Amniotic epithelial cell (primary cell): Measurements from ENCODE around the gene PRLHR.

Source experiments
- DNase-seq: peaks from one replicate; pipeline ENCODE4 v3.0.0-alpha.2; 2010; ENCODE audit warnings: low read depth

Gene PRLHR

DNA sequence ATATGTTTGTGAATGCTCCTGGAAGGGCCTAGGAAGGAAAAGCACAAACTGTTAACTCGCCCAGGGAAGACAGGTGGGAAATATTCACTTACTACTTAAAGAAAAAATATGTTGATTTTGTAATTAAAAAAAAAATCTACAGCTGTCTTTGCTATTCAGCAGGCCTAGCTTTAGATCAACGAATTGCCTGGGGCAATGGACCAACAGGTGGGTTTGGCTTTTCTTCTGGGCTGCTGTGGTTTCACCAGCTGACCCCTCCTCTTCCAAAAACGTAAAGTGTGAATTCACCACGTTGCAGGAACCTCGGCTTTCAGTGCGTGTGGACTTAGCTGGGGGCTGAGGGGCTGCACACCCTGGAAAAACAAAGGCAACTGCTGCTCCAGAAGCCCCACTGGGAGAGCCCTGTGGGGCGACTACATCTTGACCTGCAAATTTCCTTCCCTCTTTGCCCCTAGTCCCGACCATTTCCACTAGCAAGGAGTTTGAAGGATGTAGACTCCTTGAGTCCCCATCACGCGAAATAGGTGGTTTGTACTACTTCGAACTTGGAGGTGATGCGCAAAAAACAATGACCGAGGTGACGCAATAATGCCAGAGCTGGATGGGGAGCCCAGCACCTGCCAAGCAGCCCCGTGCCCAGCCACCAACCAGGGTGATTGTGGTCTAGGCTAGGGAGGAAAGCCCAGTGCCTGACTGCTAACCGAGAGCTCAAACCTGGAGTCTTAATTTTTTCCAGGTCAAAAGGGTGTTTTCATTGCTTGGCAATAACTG is 7.4 kb downstream of the PRLHR start:
- no peak for DNase-seq

DNA sequence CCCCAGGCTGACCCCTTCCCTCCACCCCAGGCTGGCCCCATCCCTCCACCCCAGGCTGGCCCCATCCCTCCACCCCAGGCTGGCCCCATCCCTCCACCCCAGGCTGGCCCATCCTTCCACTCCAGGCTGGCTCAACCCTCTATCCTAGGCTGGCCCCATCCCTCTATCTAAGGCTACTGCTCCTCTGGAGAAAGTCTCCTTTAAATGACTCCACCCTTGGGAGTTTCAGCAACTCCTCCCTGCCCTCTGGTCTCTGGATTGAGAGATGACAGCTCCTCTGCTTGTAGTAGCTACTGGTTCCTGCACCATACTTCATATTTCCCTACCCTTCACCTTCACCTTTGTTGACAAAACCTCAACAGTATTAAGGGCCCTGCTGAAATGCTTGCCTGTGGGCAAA is 8.5 kb downstream of the PRLHR start:
- no peak for DNase-seq

DNA sequence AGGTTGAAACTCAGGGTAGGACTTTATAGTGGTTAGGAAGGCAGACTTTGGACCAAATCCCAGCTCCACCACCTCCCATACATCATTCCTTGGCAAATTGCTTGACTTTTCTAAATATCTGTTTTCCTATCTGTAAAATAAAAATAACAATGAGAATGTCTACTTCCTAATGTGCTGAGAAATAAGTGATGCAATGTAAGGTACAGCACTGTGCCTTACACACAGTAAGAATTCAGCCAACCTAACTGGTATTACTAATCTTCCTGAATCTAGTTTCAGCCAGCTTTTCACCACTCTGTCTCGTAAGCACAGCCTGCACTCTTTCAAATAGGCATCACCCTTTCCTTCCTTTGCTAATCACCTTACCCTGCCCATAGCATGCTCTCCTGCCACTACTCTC is 9.7 kb downstream of the PRLHR start:
- DNase-seq: peak; percentile 62

DNA sequence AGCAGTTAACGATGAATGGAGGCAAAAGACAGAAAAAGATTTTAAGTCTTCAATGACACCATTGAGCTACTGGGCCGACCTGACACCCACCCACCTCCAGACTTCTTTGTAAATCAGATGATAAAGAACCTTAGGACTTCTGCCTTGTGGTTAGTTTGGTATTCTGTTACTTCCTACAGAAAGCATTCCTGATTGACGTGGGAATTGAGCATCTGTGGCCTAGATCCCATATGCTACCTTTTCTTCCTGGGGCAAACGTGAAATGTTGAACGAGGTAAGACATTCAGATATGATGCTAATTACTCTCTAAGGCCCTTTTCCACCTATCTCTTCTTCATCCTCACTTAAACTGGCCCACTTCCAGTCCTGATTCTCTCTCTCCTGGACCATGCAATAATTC is 10.2 kb downstream of the PRLHR start:
- peak; percentile 38 for DNase-seq

DNA sequence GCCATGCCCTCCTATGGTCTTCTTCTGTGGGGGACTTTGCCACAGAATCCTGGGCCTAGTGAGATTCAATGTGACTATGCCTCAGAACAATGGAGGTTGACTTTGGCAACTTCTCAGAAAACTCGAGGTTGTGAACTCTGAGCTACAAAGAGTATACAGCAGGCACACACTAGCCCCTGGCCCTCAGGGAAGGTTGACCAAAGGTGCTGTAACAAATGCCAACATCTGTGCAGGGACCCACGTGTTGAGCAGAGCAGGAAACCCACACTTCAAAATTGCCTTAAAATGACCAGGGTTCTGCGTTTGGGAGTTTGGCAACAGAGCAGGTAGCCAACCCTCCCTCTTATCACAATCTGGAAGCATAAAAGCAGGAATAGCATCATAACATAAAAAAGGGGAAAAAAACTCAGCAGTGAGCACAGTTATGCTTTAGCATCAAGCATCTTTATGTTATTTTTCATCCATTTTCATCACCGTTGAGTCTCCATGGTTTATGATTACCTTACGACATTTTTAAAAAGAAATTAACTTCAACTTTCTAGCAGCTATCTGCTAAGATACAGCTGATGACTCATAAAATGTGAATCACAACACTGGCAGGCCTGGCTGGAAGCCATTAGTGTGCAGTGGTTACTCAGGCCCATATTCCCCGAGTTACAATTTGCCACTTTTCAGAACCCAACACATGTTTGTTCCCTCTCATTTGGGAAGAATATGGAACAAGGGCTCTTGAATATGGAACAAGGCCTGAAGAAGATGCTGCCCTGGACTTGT is 11.1 kb downstream of the PRLHR start:
- DNase-seq: peak; percentile 83

DNA sequence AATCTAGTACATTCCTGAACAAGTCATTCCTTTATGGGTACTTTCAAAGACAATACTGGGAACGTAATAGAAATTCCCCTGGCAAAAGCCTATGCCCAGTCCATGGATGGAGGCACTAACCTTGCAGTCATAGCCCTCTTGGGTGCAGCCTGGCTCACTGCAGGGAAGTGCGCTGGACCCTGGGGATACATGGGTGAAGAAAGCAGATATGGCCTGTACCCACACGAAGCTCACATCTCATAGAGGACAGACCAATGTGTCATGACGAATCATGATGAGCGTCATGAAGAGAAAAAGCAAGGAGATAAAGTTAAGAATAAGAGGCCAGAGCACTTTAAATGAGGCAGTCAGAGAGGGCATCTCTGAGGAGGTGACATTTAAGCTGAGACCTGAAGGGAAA is 11.8 kb downstream of the PRLHR start:
- no peak for DNase-seq

DNA sequence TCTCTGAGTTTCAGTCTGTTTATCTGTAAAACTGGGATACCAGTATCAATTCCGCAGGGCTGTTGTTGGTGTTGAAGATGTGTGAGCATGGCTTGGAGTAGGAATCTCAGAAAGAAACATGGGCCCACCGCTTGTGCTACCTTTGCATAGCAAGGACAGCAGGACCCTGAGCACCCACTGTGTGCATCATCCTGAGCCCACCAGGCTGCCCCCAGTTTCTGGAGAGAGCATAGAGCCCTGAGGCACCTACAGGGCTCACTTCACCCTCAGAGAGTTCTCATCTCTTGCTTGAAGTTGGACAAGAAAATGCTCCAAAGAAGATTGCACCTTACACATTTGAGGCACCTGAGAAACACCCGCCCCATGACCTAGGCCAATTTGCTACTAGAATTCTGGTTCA is 12.9 kb downstream of the PRLHR start:
- no peak for DNase-seq

DNA sequence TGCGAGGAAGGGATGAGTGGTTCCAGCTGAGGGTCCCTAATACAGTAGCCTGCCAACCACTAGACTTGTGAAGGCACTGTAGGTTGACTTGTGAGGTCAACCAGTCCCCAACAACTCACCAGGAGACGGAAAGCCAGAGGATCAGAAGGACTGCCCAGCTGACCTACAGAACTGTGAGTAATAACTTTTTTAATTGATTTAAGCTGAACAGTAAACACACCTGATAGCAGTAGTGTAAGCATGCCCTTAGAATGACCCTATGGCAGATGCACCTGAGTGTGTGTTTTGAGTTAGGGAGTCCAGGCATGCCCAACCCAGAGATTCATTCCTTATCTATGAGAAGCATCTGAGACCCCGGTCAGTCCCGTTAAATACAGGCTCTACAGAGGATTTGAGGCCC is 14.1 kb downstream of the PRLHR start:
- DNase-seq: no peak

DNA sequence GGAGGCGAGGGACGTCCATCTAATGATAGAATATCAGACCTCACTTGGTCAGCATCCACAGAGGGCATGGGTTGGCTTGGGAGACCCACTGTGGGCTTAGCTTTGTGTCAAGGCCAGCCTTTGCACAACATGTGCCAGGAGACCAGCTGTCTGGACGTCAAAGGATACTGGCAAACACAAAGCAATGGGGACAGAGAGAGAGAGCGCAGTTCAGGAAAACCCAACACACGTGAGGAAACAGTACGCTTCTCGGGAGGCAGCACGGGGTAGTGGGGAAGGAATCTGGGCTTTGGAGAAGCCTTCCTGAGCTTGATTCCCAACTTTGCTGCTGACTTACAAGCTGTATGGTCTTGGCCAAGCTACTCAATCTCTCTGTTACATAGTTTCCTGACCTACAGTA is 14.7 kb downstream of the PRLHR start:
- DNase-seq: no peak

DNA sequence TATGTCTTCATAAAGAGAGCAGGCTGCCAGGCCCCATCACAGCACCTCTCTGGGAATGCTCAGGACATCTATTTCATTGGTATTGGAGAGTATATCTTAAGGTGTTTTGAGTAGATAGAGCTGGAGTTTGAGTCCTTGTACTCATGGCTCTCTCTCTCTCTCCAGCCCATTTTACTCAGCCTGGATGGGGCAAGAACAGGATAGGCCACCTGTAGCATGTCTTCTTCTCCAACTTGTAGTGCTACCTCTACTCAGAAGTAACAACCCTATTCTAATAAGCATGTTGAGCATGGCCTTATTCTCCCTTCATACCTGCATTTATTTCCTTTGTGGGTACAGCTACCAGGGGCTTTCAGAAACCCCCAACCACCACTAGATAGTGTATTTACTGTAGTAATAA is 21.9 kb downstream of the PRLHR start:
- DNase-seq: no peak

DNA sequence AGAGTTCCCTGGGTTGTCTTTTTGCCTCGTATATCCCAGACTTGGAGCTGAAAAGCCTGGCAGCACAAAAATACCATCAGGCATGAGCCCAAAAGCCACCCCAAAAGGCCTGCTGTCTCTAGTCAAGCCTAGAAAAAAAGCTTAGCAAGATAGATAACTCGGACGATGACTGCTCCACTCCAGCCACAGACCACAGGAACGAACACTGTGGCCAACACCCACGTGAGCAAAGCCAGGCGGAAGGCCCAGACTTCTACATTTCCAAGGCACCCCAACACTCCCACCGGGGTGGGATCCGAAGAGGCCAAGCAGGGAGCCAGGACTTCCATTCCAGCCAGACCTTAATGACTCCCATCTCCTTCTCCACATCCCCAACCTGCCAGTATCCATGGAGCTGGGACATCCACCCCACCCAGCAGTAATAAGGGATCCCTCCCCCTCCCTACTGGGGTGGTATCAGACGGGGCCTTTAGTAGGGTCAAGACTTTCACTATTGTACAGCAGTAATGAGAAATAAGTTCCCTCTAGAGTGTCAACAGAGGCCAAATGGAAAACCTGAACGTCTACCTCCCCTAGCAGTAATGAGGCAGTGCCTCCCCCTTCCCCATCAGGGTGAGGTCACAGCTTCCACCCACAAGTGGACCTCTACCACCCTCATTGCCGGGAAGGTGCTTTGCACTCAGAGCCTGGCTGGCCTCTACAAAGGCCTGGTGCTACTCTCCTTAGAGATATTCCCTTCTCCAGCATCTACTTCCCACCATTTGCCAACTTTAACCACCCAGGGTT is 23.0 kb downstream of the PRLHR start:
- peak; percentile 10 for DNase-seq

DNA sequence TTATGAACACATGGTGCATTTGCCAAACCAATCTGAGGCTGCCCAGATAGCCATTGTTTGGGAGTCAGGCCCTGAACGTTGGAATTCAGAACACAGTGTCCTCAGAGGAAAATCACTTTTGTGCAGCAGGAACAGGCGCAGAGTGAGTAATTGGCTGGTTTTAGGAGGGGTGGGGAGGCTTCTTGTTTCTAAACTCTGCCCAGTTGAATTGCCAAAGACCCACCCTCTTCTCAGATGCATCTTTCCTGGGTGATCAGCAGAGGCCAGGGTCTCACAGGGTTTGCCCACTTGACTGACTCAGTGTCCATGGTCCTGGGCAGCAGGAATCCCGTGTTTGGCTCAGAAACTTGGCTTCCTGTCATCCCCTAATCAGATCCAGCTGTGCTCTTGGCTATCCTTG is 24.3 kb downstream of the PRLHR start:
- no peak for DNase-seq

DNA sequence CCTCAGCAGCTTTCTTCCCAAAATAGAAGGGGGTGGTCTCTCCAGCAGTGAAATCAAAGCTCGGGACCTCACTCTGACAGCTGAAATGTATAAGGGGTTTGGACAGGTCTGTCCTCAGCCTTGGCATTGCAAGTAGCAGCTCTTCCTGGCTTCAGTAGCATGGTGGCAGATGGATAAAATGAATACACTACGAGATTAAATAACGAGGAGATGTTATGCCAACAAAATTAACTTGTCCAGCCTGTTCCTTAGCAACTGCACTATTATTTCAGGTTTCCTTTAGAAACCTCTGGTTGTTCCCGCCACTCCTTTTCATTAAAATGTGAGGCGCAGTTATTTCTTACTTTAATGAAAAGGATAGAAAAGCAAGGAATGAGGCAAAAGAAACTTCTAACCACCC is 24.9 kb downstream of the PRLHR start:
- no peak for DNase-seq

DNA sequence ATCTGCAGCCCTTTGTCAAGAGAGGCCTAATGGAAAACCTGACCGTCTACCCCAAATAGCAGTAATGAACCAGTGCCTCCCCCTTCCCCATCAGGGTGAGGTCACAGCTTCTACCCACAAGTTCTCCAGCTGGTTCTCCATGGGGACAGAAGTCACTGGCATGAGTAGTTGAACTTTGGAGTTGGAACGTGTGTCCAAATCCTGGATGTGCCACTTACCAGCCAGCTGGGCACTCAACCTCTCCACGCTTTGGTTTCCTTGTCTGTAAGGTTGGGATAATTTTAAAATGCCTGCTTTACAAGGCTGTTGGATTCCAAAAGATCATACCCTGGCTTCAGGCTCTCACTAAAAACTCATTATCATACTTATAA is 25.6 kb downstream of the PRLHR start:
- DNase-seq: no peak

DNA sequence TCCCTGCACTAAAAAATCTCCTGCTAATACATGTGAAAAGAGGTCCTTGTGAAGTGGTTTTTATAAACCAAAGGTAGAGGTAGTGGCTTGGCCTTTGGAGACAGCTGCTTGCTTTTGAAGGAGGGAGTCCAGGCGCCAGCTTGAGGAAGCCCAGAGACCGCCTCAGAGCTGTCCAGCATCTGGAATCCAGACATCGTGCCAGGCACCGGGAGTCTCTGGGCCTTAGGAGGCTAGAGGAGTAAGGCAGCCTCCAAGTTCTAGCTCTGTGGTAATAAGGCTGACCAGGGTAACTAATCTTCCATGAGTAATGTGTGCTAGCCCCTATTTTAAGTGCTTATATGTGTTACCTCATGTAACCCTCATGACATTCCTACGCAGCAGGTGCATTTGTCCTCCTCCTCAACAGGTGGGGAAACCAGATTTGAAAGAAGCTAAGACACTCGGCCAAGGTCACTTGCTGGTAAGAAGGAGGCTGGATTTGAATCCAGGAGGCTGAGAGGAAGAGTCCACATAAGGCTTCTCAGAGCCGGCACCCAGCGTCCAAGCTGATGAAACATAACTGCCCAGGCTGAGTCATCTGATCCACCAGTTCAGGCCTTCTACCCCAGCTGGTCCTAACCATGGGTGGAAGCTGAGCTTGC is 26.1 kb downstream of the PRLHR start:
- DNase-seq: peak; percentile 72

DNA sequence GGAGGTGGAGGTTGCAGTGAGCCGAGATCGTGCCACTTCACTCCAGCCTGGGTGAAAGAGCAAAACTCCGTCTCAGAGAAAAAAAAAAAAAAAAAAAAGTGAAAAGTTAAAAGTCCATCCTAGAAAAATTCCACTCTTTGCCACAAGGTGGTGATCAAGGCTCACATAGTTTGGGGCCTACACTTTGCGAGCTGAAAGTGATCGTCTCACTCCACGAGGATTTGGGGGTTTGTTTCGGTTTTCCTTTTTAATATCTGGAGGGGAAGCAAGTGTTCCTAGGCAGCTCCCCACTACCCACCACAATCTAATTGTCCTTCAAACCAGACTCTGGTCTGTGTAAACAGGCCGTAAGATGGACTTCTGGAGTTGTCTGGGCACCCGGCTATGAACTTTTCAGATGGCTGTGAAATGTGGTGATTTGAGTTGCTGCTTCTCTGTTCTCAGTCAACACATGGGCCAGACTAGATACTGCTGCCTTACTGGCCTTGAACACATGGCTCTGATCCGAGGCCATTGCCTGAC is 27.1 kb downstream of the PRLHR start:
- peak; percentile 49 for DNase-seq

DNA sequence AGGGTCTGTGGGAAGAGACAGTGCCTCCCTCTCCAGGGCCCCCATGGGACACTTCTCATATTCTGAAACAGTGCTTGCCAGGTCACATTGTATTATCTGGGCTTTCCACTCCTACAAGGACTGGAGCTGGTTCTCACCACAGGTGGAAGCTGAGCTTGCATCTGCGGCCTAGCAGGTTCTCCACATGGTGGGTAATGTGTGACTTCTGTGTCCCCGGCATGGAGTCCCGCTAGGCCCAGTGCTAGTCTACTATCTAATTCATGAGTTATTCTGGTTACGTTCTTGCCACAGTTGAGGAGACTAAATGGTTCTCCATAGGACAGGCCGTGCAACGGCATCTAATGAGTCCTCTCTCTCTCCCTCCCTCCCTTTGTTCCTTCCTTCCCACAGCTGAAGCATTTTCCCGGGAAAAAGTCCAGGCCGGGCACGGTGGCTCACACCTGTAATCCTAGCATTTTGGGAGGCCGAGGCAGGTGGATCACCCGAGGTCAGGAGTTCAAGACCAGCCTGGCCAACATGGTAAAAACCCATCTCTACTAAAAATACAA is 27.7 kb downstream of the PRLHR start:
- DNase-seq: no peak

DNA sequence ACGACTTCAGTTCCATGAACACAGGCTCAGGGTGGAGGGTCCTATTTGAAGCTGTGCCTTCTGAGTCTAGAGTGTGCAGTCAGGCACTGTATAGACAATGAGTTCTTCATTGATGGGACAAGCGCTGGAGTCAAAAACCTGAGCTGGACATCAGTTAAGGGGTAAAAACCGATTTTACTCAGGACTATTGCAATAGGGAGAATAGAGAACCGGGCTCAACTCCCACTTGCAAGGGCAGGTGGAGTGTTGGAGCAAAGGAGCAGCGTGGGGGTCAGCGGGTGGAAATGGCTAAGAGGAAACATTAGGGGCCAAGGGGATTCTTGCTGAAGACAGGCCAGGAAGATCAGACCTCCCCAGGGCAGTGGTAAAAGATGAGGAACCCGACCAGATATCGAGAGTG is 28.5 kb downstream of the PRLHR start:
- DNase-seq: no peak

DNA sequence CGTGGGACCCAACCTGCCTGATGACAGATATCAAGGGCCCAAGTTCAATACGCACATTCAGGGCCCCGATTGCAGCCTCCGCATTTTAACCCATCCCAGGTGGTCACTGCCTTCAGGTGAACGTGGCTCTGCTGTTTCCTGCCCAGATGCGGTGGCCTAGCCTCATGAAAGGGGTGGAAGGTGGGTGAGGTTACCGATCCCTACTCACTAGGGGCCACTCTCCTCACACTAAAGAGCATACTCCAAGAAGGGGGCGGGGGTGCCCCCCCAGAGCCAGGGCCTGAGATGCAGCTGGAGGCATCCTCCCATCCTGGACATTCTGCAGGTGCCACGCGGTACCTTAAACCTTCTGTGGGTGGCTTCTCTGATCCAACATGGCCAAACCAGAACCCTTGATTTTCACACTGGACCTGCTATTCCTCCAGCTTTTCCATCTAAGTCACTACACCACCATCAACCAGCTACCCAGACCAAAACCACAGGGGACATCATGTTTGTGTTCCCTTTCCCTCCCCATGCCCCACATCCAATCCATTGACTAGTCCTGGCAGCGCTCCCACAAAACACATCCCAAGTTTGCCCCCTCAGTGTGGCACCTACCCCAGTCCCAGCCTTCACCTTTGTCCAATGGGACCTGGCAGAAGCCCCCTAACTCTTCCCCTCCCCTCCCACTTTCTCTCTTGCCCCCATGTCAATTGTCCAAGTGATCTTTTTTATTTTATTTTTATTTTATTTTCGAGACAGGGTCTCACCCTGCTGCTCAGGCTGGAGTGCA is 30.0 kb downstream of the PRLHR start:
- no peak for DNase-seq

DNA sequence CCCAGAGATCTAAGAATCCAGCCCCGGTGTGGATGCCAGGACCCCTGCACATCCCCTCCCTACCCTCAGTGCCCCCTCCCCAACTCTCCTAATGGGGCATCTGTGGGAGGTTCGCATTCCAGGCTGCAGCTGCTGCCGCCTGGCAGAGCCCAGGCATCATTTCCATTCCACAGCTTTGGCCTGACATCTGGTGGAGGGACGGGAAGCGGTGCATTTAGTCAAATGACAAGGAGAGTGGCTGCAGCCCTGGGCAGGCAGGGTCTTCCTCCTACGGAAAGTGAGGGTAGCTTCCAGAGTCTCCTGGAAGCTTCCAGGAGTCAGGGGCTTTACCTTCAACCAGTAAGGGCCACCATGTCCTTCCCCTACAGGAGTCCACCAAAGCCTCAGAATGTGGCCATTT is 30.8 kb downstream of the PRLHR start:
- DNase-seq: peak; percentile 1

DNA sequence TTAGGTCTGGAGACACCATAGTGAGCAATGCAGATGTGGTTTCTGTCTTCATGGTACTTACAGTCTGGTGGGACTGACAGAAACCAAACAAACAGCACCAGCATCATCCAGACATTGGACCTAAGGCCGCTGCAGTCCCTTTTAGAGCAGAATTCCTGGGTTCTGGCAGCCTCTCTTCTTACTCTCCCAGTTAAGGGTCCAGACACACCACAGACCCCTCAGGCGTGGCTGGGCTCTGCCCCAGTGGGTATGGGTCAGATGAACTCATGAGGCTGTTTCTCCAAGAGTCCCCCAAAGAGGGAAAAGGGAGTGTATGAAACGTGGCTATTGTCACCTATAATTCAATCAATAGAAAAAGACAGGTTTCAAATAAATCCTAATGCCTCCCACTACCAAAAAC is 31.3 kb downstream of the PRLHR start:
- DNase-seq: no peak
